Small intestine (tissue), 7 donors: Measurements from ENCODE around the gene OPA3. TPM values are rescaled to one million over a fixed set of nuclear protein-coding genes. Genes with fewer than 3 reads are reported as not detected.
"Not testable (repeated sequence)": the region's sequence is repeated elsewhere in the genome, so short reads cannot be mapped to it uniquely, and the experiment has no call there.

Source experiments
- DNase-seq, 2 donors: peaks; one replicate each; pipeline versions ENCODE4 v3.0.0 to v3.0.0-alpha.2; 2013
- FAIRE-seq: peaks from 2 replicates; lab custom pipeline; 2012; peaks lifted over from hg19 to GRCh38; lab: Jason Lieb, UNC
- H3K27ac ChIP-seq, 3 donors: one replicate each; pipeline ENCODE4 v1.5.1; 2013; ENCODE audit warnings: low read length in 2 of 3, mild to moderate bottlenecking in 2 of 3, control low read depth in 1 of 3, inconsistent platforms in 1 of 3, low read depth in 1 of 3, moderate library complexity in 1 of 3
- H3K27me3 ChIP-seq, 3 donors: one replicate each; pipeline ENCODE4 v1.6.1; 2013; ENCODE audit warnings: low read length in 3 of 3, inconsistent platforms in 1 of 3; ENCODE audit not compliant: control insufficient read depth in 3 of 3, insufficient read depth in 3 of 3
- H3K36me3 ChIP-seq, 3 donors: one replicate each; pipeline ENCODE4 v1.6.1; 2013; ENCODE audit warnings: low read length in 3 of 3, inconsistent platforms in 1 of 3, low read depth in 1 of 3, mild to moderate bottlenecking in 1 of 3, moderate library complexity in 1 of 3; ENCODE audit not compliant: control insufficient read depth in 3 of 3, insufficient read depth in 2 of 3
- H3K4me1 ChIP-seq, 3 donors: one replicate each; pipeline ENCODE4 v1.6.1; 2013; ENCODE audit warnings: low read length in 2 of 3, inconsistent platforms in 1 of 3, low read depth in 1 of 3, mild to moderate bottlenecking in 1 of 3, moderate library complexity in 1 of 3; ENCODE audit not compliant: control insufficient read depth in 3 of 3, insufficient read depth in 2 of 3
- H3K4me3 ChIP-seq, 3 donors: one replicate each; pipeline ENCODE4 v1.5.1; 2013; ENCODE audit warnings: low read length in 3 of 3, control low read depth in 1 of 3, inconsistent platforms in 1 of 3, low read depth in 1 of 3, mild to moderate bottlenecking in 1 of 3, moderate library complexity in 1 of 3
- H3K9me3 ChIP-seq, 2 donors: one replicate each; pipeline ENCODE4 v1.6.1; 2013; ENCODE audit warnings: low read depth in 1 of 2, low read length in 1 of 2; ENCODE audit not compliant: control insufficient read depth in 2 of 2, insufficient read depth in 1 of 2
- WGBS, 3 donors: extraction: QIAGEN DNeasy Blood & Tissue Kit; methylation state at CpG; one replicate each; pipeline ENCODE4 v1.1.7; 2013; 5-methylcytosine and 5-hydroxymethylcytosine counted together
- polyA plus RNA-seq, 4 donors: library from polyadenylated mRNA; stranded (reverse) in 3 of 4; unstranded in 1 of 4; fragments of 200-250 nt in 3 of 4; fragments of 120-200 nt in 1 of 4; gene quantifications; one replicate each; pipeline versions ENCODE4 v1.2.1 to v1.2.3, GENCODE V29; 2013
- donor health status: healthy with polysubstance abuse.
- donor health status: control.
- donor health status: control.
- donor health status: Bipolar disorder and iron deficiency.
- donor health status: healthy.

Gene OPA3
- polyA plus RNA-seq, 4 donors: 4.5 to 9.4 (median 6.4) TPM

DNA sequence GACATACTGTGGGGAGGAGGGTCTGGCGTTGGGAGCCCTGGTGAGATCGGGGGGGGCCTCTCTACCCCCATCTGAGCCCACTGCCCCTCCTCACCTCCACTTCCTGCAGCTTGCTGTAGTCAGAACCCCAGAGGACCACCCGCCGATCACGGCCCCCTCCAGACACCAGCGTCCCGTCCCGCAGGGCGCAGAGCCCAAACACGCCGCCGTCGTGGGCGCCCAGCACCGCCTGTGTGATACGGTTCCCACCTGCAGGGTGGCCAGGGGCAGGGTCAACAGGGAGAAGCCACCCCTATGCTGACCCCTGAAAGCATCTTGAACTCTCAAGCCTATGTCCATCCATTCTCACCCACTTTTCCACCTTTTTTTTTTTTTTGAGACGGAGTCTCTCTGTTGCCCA lies 36.8 kb upstream of the OPA3 start:
- DNase-seq (no peak), FAIRE-seq (no peak)
- H3K27ac ChIP-seq: no peak overlapping the region
- H3K27me3 ChIP-seq: no peaks in the 10 kb centered on the region
- 92 to 96% (median 95%) methylated on average over 17 of the region's 17 CpGs for WGBS, 3 donors
- no peak overlapping the region for H3K4me3 ChIP-seq
- peaks cover 0 to 1% (median 0%) of the 10 kb centered on the region in 3 donors for H3K4me1 ChIP-seq
- H3K36me3 ChIP-seq: peaks cover 0 to 61% (median 16%) of the 10 kb centered on the region in 3 donors
- H3K9me3 ChIP-seq: no peaks in the 10 kb centered on the region

DNA sequence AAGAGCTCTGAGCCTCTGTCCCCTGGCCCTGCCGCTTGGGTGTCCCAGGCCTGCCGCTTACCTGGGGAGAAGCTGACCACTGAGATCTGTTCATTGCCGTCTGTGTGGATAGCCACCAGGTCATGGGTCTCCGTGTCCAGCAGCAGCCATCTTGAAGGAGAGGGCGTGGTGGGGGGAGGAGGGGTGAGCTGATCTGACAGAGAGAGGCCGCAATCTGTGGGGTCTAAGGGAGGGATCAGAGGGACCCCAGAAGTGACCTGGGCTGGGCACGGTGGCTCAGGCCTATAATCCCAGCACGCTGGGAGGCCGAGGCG lies 32.1 kb upstream of the OPA3 start:
- H3K4me3 ChIP-seq: no peak overlapping the region
- no peak for FAIRE-seq

DNA sequence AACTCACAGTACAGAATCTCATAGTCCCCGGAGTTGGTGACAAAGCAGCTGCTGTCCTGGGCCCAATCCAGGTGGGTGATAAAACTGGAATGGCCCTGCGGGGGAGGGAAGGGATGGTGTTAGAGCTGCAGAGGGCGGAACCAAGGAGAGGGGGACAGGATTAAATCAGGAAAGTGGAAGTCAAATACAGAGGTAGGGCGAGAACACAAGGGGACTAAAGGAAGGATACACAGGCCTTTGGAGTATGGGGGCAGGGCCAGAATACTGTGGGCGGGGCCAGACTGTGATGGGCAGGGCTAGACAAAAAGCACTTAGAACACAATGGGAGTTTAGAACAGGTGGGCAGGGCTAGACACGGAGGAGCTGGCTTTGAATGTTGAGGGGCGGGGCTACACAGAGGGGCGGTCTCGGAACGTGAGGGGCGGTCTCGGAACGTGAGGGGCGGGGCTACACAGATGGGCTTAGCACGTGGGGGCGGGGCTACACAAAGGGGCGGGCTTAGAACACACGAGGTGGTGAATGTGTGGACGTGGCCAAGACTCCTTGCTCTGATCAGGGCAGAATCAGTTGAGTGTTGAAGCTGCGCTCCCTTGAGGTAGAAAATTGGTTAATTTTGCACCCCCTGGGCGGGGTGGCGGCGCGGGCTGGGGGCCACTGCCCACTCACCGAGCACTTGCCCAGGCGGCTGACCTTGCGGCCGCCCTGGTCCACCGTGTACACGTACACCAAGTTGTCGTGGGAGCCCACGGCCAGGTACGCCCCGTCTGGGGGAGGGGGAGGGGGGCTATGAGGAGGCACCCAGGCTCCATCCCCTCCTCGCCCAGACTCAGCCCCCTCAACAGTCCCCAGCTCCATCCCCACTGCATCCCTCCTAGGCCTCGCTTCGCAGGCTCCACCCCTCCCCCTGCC lies 31.4 kb upstream of the OPA3 start:
- peak overlapping the region; percentile 28 to 63 (median 44) for H3K27ac ChIP-seq
- peaks cover 0 to 68% (median 10%) of the 10 kb centered on the region in 3 donors for H3K36me3 ChIP-seq
- 36 to 64% (median 46%) methylated on average over 28 to 37 of the region's 37 CpGs for WGBS, 3 donors
- DNase-seq: peak; percentile 93 to 95
- no peaks in the 10 kb centered on the region for H3K27me3 ChIP-seq
- no peak for FAIRE-seq
- H3K4me1 ChIP-seq: peaks cover 0 to 19% (median 4%) of the 10 kb centered on the region in 3 donors
- H3K9me3 ChIP-seq: no peaks in the 10 kb centered on the region
- H3K4me3 ChIP-seq: peak overlapping the region in 1 of 3 donors; percentile 2

More for the DNA sequence above, 32.1 kb upstream of the OPA3 start:
- DNase-seq: no peak
- H3K27me3 ChIP-seq: no peaks in the 10 kb centered on the region
- H3K4me1 ChIP-seq: peaks cover 0 to 19% (median 4%) of the 10 kb centered on the region in 3 donors
- H3K9me3 ChIP-seq: no peaks in the 10 kb centered on the region
- WGBS, 3 donors: 91 to 95% (median 91%) methylated on average over 8 to 10 of the region's 10 CpGs
- H3K36me3 ChIP-seq: peaks cover 0 to 69% (median 16%) of the 10 kb centered on the region in 3 donors
- no peak overlapping the region for H3K27ac ChIP-seq

DNA sequence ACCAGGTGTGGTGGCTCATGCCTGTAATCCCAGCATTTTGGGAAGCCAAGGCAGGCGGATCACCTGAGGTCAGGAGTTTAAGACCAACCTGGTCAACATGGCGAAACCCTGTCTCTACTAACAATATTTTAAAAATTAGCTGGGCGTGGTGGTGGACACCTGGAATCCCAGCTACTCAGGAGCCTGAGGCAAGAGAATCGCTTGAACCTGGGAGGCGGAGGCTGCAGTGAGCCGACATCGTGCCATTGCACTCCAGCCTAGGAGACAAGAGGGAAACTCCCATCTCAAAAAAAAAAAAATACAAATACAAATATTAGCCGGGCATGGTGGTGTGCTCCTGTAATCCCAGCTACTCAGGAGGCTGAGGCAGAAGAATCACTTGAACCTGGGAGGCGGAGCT lies 30.5 kb upstream of the OPA3 start:
- not testable (repeated sequence) for H3K9me3 ChIP-seq, DNase-seq, H3K4me3 ChIP-seq, FAIRE-seq, H3K27me3 ChIP-seq
- WGBS, 3 donors: 85 to 92% (median 86%) methylated on average over 9 of the region's 9 CpGs
- peaks cover 0 to 64% (median 6%) of the 10 kb centered on the region in 3 donors for H3K36me3 ChIP-seq
- H3K4me1 ChIP-seq: peaks cover 0 to 19% (median 4%) of the 10 kb centered on the region in 3 donors
- peak overlapping the region in 1 of 3 donors; percentile 91 for H3K27ac ChIP-seq

DNA sequence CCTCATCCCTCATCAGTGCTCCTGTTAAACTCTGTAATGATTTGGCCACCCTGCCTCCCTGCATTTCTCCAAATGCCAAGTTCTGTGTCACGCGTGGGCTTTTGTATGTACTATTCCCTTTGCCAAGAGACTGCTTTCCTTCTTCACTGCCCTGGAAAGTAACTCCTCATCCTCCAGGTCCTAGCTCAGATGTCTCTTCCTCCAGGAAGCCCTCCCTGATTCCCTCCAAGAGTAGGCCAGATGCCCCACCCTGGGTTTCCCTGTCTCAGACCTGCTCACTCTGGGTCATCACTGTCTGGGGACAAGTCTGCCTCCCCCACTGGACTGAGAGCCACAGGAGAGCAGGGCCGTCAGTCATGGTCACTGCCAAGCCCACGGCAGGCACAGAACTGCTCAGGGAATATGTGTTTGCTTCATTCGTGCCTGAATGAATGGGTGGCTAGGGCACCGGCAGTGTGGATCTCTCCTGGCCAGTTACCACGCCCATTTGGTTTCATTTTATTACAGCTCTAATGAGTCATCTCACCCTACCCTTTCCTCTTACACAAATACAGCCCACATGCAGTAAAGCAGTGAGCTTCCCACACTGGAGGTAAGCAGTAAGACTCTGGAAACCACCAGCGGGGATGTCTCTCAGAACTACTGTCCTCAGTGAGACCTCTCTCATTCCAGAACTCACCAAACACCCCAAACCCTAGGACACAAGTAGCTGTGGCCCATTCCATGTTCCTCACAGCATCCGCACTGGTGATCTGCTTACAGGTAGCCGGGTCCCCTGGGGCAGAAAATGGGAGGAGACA lies 29.5 kb upstream of the OPA3 start:
- Histone ChIP-seq H3K4me3 (no peak overlapping the region), H3K27me3 (no peaks in the 10 kb centered on the region), H3K9me3 (no peaks in the 10 kb centered on the region), H3K4me1 (peaks cover 0 to 19% (median 4%) of the 10 kb centered on the region in 3 donors), H3K36me3 (peaks cover 0 to 63% (median 8%) of the 10 kb centered on the region in 3 donors), H3K27ac (peak overlapping the region; percentile 69 to 91 (median 85))
- 29 to 56% (median 40%) methylated on average over 10 of the region's 10 CpGs for WGBS, 3 donors
- FAIRE-seq (no peak), DNase-seq (peak; percentile 91 to 92)

DNA sequence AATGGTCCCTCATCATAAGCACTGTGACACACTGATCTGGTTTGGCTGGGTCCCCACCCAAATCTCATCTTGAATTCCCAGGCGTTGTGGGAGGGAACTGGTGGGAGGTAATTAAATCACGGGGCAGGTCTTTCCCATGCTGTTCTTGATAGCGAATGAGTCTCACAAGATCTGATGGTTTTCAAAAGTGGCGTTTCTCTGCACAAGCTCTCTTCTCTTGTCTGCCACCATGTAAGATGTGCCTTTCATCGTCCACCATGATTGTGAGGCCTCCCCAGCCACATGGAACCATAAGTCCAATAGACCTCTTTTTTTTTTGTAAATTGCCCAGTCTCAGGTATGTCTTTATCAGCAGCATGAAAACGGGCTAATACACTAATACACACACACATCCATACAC lies 24.3 kb upstream of the OPA3 start:
- DNase-seq (no peak), FAIRE-seq (no peak)
- Histone ChIP-seq H3K36me3 (peaks cover 0 to 39% (median 3%) of the 10 kb centered on the region in 3 donors), H3K27me3 (peaks cover 0 to 6% (median 0%) of the 10 kb centered on the region in 3 donors), H3K4me1 (peaks cover 0 to 10% (median 0%) of the 10 kb centered on the region in 3 donors), H3K9me3 (peaks cover 0 to 4% of the 10 kb centered on the region in 2 donors), H3K27ac (no peak overlapping the region), H3K4me3 (no peak overlapping the region)
- WGBS, 3 donors: 93 to 95% (median 94%) methylated on average over 6 of the region's 6 CpGs

DNA sequence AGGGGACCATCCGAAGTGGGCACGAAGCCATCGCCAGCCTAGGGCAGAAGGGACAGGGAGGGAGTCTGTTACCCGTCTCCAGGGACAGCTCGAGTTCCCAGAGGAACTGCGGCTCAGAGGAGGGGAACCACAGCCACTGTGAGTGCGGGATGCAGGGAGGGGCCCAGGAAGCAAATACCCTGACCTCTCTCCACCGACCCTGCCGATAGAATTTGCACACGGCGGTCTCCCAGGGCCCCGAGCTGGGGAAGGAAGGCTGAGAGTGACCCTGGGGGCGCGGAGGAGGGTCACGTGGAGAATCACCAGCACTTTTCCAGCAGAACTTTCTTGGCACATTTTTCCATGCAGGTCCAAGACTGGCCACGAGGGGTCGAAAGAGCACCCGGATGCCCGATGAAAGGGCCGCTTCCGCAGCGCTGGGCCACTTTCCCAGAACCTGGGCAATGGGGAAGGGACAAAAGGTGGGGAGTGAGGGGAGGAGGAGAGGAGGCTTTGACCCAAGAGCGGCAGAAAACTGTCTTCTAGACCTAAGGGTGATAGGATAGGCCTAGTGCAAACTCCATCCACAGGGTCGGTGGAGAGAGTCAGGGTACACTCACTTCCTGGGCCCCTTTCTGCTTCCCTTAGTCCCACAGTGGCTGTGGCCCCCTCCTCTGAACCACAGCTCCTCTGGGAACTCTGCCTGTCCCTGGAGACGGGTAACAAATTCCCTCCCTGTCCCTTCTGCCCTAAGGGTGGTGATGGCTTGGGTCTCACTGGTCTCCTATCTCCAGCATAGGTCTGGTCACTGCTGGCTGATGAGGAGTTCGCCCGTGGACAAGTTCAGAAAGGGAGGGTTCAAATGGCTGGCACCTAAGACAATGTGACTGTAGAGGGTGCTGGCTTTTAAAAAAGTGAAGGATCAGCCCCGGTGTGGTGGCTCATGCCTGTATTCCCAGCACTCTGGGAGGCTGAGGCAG lies 22.7 kb upstream of the OPA3 start:
- Histone ChIP-seq H3K36me3 (peaks cover 0 to 25% (median 3%) of the 10 kb centered on the region in 3 donors), H3K27ac (no peak overlapping the region), H3K9me3 (peaks cover 0 to 4% of the 10 kb centered on the region in 2 donors), H3K4me1 (peaks cover 0 to 8% (median 0%) of the 10 kb centered on the region in 3 donors), H3K27me3 (peaks cover 0 to 18% (median 9%) of the 10 kb centered on the region in 3 donors), H3K4me3 (peak overlapping the region in 1 of 3 donors; percentile 11)
- FAIRE-seq (no peak), DNase-seq (peak; percentile 65 to 85)
- WGBS, 3 donors: 11 to 16% (median 15%) methylated on average over 28 of the region's 28 CpGs
